ENCODE results near the gene PGAP3.

- TF ChIP-seq, protein P1, sequence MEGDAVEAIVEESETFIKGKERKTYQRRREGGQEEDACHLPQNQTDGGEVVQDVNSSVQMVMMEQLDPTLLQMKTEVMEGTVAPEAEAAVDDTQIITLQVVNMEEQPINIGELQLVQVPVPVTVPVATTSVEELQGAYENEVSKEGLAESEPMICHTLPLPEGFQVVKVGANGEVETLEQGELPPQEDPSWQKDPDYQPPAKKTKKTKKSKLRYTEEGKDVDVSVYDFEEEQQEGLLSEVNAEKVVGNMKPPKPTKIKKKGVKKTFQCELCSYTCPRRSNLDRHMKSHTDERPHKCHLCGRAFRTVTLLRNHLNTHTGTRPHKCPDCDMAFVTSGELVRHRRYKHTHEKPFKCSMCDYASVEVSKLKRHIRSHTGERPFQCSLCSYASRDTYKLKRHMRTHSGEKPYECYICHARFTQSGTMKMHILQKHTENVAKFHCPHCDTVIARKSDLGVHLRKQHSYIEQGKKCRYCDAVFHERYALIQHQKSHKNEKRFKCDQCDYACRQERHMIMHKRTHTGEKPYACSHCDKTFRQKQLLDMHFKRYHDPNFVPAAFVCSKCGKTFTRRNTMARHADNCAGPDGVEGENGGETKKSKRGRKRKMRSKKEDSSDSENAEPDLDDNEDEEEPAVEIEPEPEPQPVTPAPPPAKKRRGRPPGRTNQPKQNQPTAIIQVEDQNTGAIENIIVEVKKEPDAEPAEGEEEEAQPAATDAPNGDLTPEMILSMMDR (IDR thresholded peaks at IDR 0.05): no peak
- TF ChIP-seq POLR2A (IDR thresholded peaks at IDR 0.05): no peak
Measured at GRCh38 chr17:39632153-39632941, 55.5 kb downstream of the PGAP3 start.

Measured in uterus (tissue), 2 donors.